ENCODE measurements around the gene MTX1. TPM values are rescaled to one million over a fixed set of nuclear protein-coding genes. Genes with fewer than 3 reads are reported as not detected.
A peak's percentile ranks its signal among the peaks of the same experiment; 100 is the strongest.

The MTX1 gene
- total and polyA plus RNA-seq, 9 of the 15 experiments (the other 6 are each of a cell fraction or from before 2014, with no cell fraction given), result 29.1 to 98.4 (median 66.9) TPM

GRCh38 chr1:155244368-155245162 lies 36.1 kb downstream of the MTX1 start (continued):
- TF ChIP-seq JUN (IDR thresholded peaks at IDR 0.05; ENCODE audit: borderline replicate concordance, low read depth, low read length) (peak; percentile 66; the same call in 1 of the 2 replicates), JUN (CRISPR knock-in tag; IDR thresholded peaks at IDR 0.05; ENCODE audit: borderline replicate concordance) (no peak), PYGO2 (tag; IDR thresholded peaks at IDR 0.05) (no peak), OTX1 (CRISPR knock-in tag; IDR thresholded peaks at IDR 0.05) (peak; percentile 99), USF2 (CRISPR knock-in tag; IDR thresholded peaks at IDR 0.05) (no peak), ZZZ3 (IDR thresholded peaks at IDR 0.05) (peak; percentile 96), THAP12 (CRISPR knock-in tag; IDR thresholded peaks at IDR 0.05) (peak; percentile 92; the same call in 1 of the 2 replicates), RNF219 (CRISPR knock-in tag; IDR thresholded peaks at IDR 0.05) (no peak), MEF2D (tag; conservative IDR thresholded peaks at IDR 0.05; ENCODE audit: low read depth) (peak; percentile 93), ZNF253 (CRISPR knock-in tag; conservative IDR thresholded peaks at IDR 0.05) (no peak), SP2 (IDR thresholded peaks at IDR 0.05; ENCODE audit: extremely low read depth, low read depth, low read length, poor library complexity, severe bottlenecking) (peak; percentile 68), PCBP2 (IDR thresholded peaks at IDR 0.05; ENCODE audit: low read depth, low read length, poor library complexity, severe bottlenecking) (no peak), ZNF592 (IDR thresholded peaks at IDR 0.05) (peak; percentile 66), CCNT2 (IDR thresholded peaks at IDR 0.05; ENCODE audit: borderline replicate concordance, extremely low read depth, insufficient read length, low read depth, low read length) (peak; percentile 61)

Measured in K562 (cell line).